H1 (cell line): Measurements from ENCODE around the gene RHOT1. TPM values are rescaled to one million over a fixed set of nuclear protein-coding genes. Genes with fewer than 3 reads are reported as not detected.
A peak's percentile ranks its signal among the peaks of the same experiment; 100 is the strongest.

Source experiments
- CTCF ChIA-PET: fragments of 300-600 bp; sonication (Branson Sonifier 250); formaldehyde crosslinking; loops from one replicate; lab custom pipeline; 2021; ENCODE audit not compliant: partially characterized antibody; lab: Charles Lee
- POLR2A ChIA-PET: fragments of 300-600 bp; sonication (Branson Sonifier 250); formaldehyde crosslinking; loops from one replicate; lab custom pipeline; 2021; ENCODE audit warnings: inconsistent platforms; ENCODE audit not compliant: partially characterized antibody; lab: Charles Lee
- DNase-seq, 2 experiments: peaks; one replicate each; pipeline versions ENCODE4 v3.0.0 to v3.0.0-alpha.2; 2010 to 2022; ENCODE audit warnings: low spot score in 2 of 2, low read depth in 1 of 2, mixed read lengths in 1 of 2
- FAIRE-seq: peaks from 2 replicates; lab custom pipeline; 2011; peaks lifted over from hg19 to GRCh38; lab: Jason Lieb, UNC
- H2AFZ ChIP-seq: 2 replicates; pipeline ENCODE4 v1.8.1; 2012; ENCODE audit warnings: low read length, inconsistent platforms
- H2AK5ac ChIP-seq: 2 replicates; pipeline ENCODE4 v1.6.1; 2013; ENCODE audit warnings: low read depth, low read length
- H2BK120ac ChIP-seq: replicated peaks from 2 replicates; pipeline ENCODE3; 2013; ENCODE audit warnings: low read depth, low read length, inconsistent platforms
- H2BK12ac ChIP-seq: 2 replicates; pipeline ENCODE4 v1.6.1; 2013; ENCODE audit warnings: low read depth, low read length
- H2BK15ac ChIP-seq: 2 replicates; pipeline ENCODE4 v1.6.1; 2013; ENCODE audit warnings: low read length
- H2BK20ac ChIP-seq: 2 replicates; pipeline ENCODE4 v1.6.1; 2013; ENCODE audit warnings: low read length
- H2BK5ac ChIP-seq: 2 replicates; pipeline ENCODE4 v1.6.1; 2013; ENCODE audit warnings: low read depth, low read length
- H3K14ac ChIP-seq: 2 replicates; pipeline ENCODE4 v1.6.1; 2013; ENCODE audit warnings: inconsistent platforms; ENCODE audit not compliant: insufficient read length
- H3K18ac ChIP-seq: 2 replicates; pipeline ENCODE4 v1.6.1; 2013; ENCODE audit warnings: low read length; ENCODE audit errors: extremely low read depth
- H3K23ac ChIP-seq: 2 replicates; pipeline ENCODE4 v1.6.1; 2013; ENCODE audit warnings: inconsistent platforms; ENCODE audit not compliant: insufficient read length
- H3K23me2 ChIP-seq: 2 replicates; pipeline ENCODE4 v1.6.1; 2013; ENCODE audit warnings: low read depth, low read length
- H3K27ac ChIP-seq: 2 replicates; pipeline ENCODE4 v1.6.1; 2011; ENCODE audit warnings: low read depth, low read length, inconsistent platforms
- H3K27me3 ChIP-seq, 4 experiments: replicated peaks in 1 of 4; 1 replicate in 1 of 4; 2 replicates in 3 of 4; pipeline versions ENCODE4 v1.6.1 to v1.8.1; 2011 to 2013; ENCODE audit warnings: low read length in 3 of 4, mild to moderate bottlenecking in 3 of 4, inconsistent platforms in 2 of 4, mixed read lengths in 2 of 4, moderate library complexity in 1 of 4; ENCODE audit not compliant: control insufficient read depth in 3 of 4, insufficient read depth in 3 of 4; ENCODE audit errors: extremely low read depth in 1 of 4
- H3K36me3 ChIP-seq, 4 experiments: 2 replicates each; pipeline versions ENCODE4 v1.6.1 to v1.8.1; 2011 to 2013; ENCODE audit warnings: mild to moderate bottlenecking in 4 of 4, low read length in 3 of 4, moderate library complexity in 2 of 4, control low read depth in 1 of 4, inconsistent platforms in 1 of 4; ENCODE audit not compliant: insufficient read depth in 4 of 4, control insufficient read depth in 2 of 4
- H3K4ac ChIP-seq: replicated peaks from 2 replicates; pipeline ENCODE3; 2013; ENCODE audit warnings: low read length, low read depth, mixed read lengths, inconsistent platforms; ENCODE audit not compliant: insufficient read length
- H3K4me1 ChIP-seq, 4 experiments: replicated peaks in 1 of 4; 1 replicate in 1 of 4; 2 replicates in 3 of 4; pipeline versions ENCODE4 v1.6.1 to v1.8.1; 2011 to 2013; ENCODE audit warnings: low read length in 3 of 4, inconsistent platforms in 2 of 4, mixed read lengths in 1 of 4; ENCODE audit not compliant: insufficient read depth in 4 of 4, control insufficient read depth in 3 of 4
- H3K4me2 ChIP-seq, 2 experiments: 2 replicates each; pipeline versions ENCODE4 v1.6.1 to v1.8.1; 2011 to 2013; ENCODE audit warnings: low read depth in 2 of 2, low read length in 2 of 2, control low read depth in 1 of 2, inconsistent platforms in 1 of 2, mild to moderate bottlenecking in 1 of 2; ENCODE audit not compliant: insufficient read depth in 1 of 2
- H3K4me3 ChIP-seq, 4 experiments: fragments of 200-600, 300-600 bp in 1 of 4; sonication (generic), shearing (Covaris generic), sonication (Bioruptor Twin) in 1 of 4; 2 replicates each; pipeline versions ENCODE4 v1.5.1 to v1.8.1; 2011 to 2016; ENCODE audit warnings: low read length in 4 of 4, low read depth in 3 of 4, control low read depth in 2 of 4, inconsistent platforms in 2 of 4, mild to moderate bottlenecking in 2 of 4, mixed read lengths in 1 of 4, moderate library complexity in 1 of 4; ENCODE audit not compliant: insufficient read depth in 2 of 4; ENCODE audit errors: extremely low read depth in 1 of 4
- H3K56ac ChIP-seq: replicated peaks from 2 replicates; pipeline ENCODE3; 2013; ENCODE audit warnings: low read depth, mild to moderate bottlenecking, mixed read lengths, low read length, inconsistent platforms; ENCODE audit not compliant: insufficient read length
- H3K79me1 ChIP-seq: 2 replicates; pipeline ENCODE4 v1.6.1; 2013; ENCODE audit warnings: low read depth, low read length, control low read depth
- H3K79me2 ChIP-seq, 2 experiments: 2 replicates each; pipeline versions ENCODE4 v1.6.1 to v1.8.1; 2012 to 2013; ENCODE audit warnings: low read length in 2 of 2, mild to moderate bottlenecking in 2 of 2, inconsistent platforms in 1 of 2; ENCODE audit not compliant: insufficient read depth in 2 of 2, control insufficient read depth in 1 of 2
- H3K9ac ChIP-seq, 4 experiments: replicated peaks in 1 of 4; 1 replicate in 1 of 4; 2 replicates in 3 of 4; pipeline versions ENCODE4 v1.6.1 to v1.8.1; 2011 to 2013; ENCODE audit warnings: low read depth in 3 of 4, low read length in 3 of 4, control low read depth in 2 of 4, mild to moderate bottlenecking in 2 of 4, moderate library complexity in 2 of 4, inconsistent platforms in 1 of 4; ENCODE audit errors: extremely low read depth in 1 of 4
- H3K9me3 ChIP-seq, 2 experiments: 2 replicates each; pipeline versions ENCODE4 v1.6.1 to v1.8.1; 2012 to 2013; ENCODE audit warnings: mild to moderate bottlenecking in 2 of 2, moderate library complexity in 2 of 2, control low read depth in 1 of 2, inconsistent platforms in 1 of 2, low read depth in 1 of 2, low read length in 1 of 2, mixed read lengths in 1 of 2; ENCODE audit not compliant: insufficient read depth in 2 of 2
- H4K20me1 ChIP-seq, 2 experiments: replicated peaks in 1 of 2; 2 replicates each; pipeline versions ENCODE3 to v1.8.1; 2011 to 2013; ENCODE audit warnings: inconsistent platforms in 2 of 2, low read length in 2 of 2, mild to moderate bottlenecking in 1 of 2; ENCODE audit not compliant: insufficient read depth in 2 of 2, control insufficient read depth in 1 of 2
- H4K5ac ChIP-seq: 2 replicates; pipeline ENCODE4 v1.6.1; 2013; ENCODE audit warnings: low read length, low read depth, mixed read lengths, inconsistent platforms; ENCODE audit not compliant: insufficient read length
- H4K8ac ChIP-seq: 2 replicates; pipeline ENCODE4 v1.8.0; 2013; ENCODE audit warnings: mild to moderate bottlenecking, moderate library complexity, low read length, inconsistent platforms; ENCODE audit not compliant: insufficient read depth; ENCODE audit errors: extremely low read depth
- H4K91ac ChIP-seq: replicated peaks from 2 replicates; pipeline ENCODE3; 2013; ENCODE audit warnings: low read length, mixed read lengths, inconsistent platforms; ENCODE audit not compliant: insufficient read length
- CTBP2 ChIP-seq: IDR thresholded peaks from 2 replicates; pipeline ENCODE4 v1.7.0; 2011; ENCODE audit warnings: borderline replicate concordance, mild to moderate bottlenecking, moderate library complexity, mixed read lengths, low read length; ENCODE audit not compliant: insufficient read depth, insufficient read length
- EGR1 ChIP-seq: IDR thresholded peaks from 2 replicates; pipeline ENCODE4 v1.6.1; 2011; ENCODE audit warnings: low read depth, low read length, borderline replicate concordance
- EP300 ChIP-seq, 2 experiments: IDR thresholded peaks; 1 replicate in 1 of 2; 2 replicates in 1 of 2; pipeline ENCODE4 v1.6.1; 2011 to 2012; ENCODE audit warnings: low read depth in 2 of 2, low read length in 2 of 2, mild to moderate bottlenecking in 2 of 2, borderline replicate concordance in 1 of 2, inconsistent platforms in 1 of 2, moderate library complexity in 1 of 2
- GABPA ChIP-seq: IDR thresholded peaks from 2 replicates; pipeline ENCODE4 v1.6.1; 2011; ENCODE audit warnings: mild to moderate bottlenecking, low read length, moderate library complexity, borderline replicate concordance; ENCODE audit not compliant: insufficient read depth
- KDM4A ChIP-seq: IDR thresholded peaks from one replicate; pipeline ENCODE4 v1.7.1; 2012; ENCODE audit warnings: low read depth, mild to moderate bottlenecking, moderate library complexity, low read length, inconsistent platforms; ENCODE audit not compliant: severe bottlenecking
- NANOG ChIP-seq: IDR thresholded peaks from 2 replicates; pipeline ENCODE4 v1.6.1; 2011; ENCODE audit warnings: low read length, low read depth, mild to moderate bottlenecking, inconsistent platforms; ENCODE audit not compliant: insufficient read depth, poor library complexity, severe bottlenecking
- POLR2AphosphoS5 ChIP-seq: IDR thresholded peaks from 2 replicates; pipeline ENCODE4 v1.6.1; 2011; ENCODE audit warnings: low read depth, low read length
- RBBP5 ChIP-seq: IDR thresholded peaks from 2 replicates; pipeline ENCODE4 v1.7.1; 2012; ENCODE audit warnings: low read depth, mild to moderate bottlenecking, inconsistent platforms, low read length, moderate library complexity, borderline replicate concordance
- SP2 ChIP-seq: IDR thresholded peaks from 2 replicates; pipeline ENCODE4 v1.6.1; 2012; ENCODE audit warnings: mild to moderate bottlenecking, low read length, inconsistent platforms
- SUZ12 ChIP-seq: fragments of 200-600 bp; sonication (generic); IDR thresholded peaks from 2 replicates; pipeline ENCODE4 v1.6.1; 2012; ENCODE audit warnings: mild to moderate bottlenecking, inconsistent platforms, low read length, moderate library complexity, mixed read lengths
- WGBS, 2 experiments: shearing (Covaris generic) in 1 of 2; methylation state at CpG; one replicate each; pipeline versions ENCODE4 v1.1.6 to v1.1.7; 2013 to 2015; ENCODE audit warnings: low lambda C conversion rate in 2 of 2, mixed read lengths in 2 of 2, inconsistent platforms in 1 of 2, low coverage in 1 of 2, missing lambda C conversion rate in 1 of 2; ENCODE audit not compliant: insufficient replicate concordance in 2 of 2, insufficient coverage in 1 of 2, insufficient read length in 1 of 2; ENCODE audit errors: extremely low coverage in 1 of 2, missing lambda C conversion rate in 1 of 2; 5-methylcytosine and 5-hydroxymethylcytosine counted together
- polyA plus RNA-seq, 7 experiments: library from polyadenylated mRNA; depleted of rRNA in 3 of 7; stranded (reverse) in 5 of 7; unstranded in 2 of 7; fragments of >200 nt in 5 of 7; fragments of 200-250 nt in 2 of 7; gene quantifications; 1 replicate in 5 of 7; 2 replicates in 1 of 7; 4 replicates in 1 of 7; pipeline versions ENCODE4 v1.2.1 to v1.2.3, GENCODE V29; 2011 to 2013; ENCODE audit warnings: missing spikeins in 2 of 7, mixed read lengths in 2 of 7
- total RNA-seq: library from RNA; stranded (reverse); fragmentation: NEBNext Ultra II Directional; extraction: Animal tissue kit (Norgen Biotek cat#: 25700); gene quantifications from 2 replicates; pipeline ENCODE4 v1.2.1, GENCODE V29; 2021

Gene RHOT1
- total and polyA plus RNA-seq, 2 of the 8 experiments (the other 6 are each of a cell fraction or from before 2014, with no cell fraction given), result 34.2 to 38.2 TPM

DNA sequence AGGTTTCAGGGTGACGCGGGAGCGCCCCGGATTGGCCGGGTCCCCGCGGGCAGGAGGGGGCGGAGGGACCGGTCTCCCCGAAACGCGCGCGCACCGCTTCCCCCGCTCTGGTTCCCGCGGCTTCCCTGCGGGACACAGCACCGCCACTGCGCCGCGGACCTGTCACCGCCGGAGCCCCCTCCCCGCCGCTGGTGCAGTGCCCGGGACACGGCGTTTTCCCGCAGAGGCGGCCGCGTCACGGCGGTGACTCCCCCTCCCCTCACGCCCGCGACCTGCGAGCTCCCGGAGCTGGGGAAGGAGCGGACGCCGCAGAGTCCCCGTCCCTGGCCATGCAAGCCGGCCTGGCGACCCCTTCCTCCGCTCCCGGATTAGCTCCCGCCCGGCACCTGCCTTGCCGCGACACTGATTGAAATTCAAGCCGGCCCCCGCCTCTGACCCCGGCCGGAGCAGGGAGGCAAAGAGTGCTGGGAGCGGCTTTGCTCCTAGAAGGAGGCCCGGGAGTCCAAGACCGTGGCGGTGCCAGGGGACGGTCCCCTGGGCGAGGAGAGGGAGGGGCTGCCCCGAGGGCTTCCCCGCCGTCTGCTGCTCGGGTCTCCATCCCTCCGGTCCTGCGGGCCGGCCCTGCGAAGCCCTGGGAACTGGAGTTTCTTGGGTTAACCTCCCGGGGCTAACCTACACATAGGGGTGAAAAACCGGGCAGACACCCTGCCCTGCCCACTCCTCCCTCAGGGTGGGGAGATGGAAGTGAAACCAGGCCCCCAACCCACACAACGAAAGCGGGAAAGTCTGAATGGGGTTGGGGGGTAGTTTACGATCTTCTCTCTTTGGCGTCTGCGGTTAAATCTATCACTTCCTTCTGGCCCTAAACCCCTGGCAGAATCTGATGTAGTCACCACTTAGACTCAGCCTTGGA lies 124.3 kb downstream of the RHOT1 start:
- Histone ChIP-seq H2BK5ac (no peak overlapping the region), H3K4me2 (peak overlapping the region; percentile 91 to 92), H3K9ac (peak overlapping the region in 1 of 4 experiments; percentile 8; a peak in 2 of 7 replicates), H3K4me3 (peak overlapping the region; percentile 42 to 87 (median 67)), H3K18ac (no peak overlapping the region; the same call in 1 of the 2 replicates), H3K79me1 (peaks cover 13% of the 10 kb centered on the region), H4K8ac (no peak overlapping the region; the same call in 1 of the 2 replicates), H3K14ac (no peak overlapping the region), H3K56ac (no peak overlapping the region), H2AFZ (no peak overlapping the region), H3K4ac (no peak overlapping the region), H2BK15ac (no peak overlapping the region), H3K23me2 (peaks cover 17% of the 10 kb centered on the region; the same call in 1 of the 2 replicates), H3K27me3 (peaks cover 0 to 34% (median 29%) of the 10 kb centered on the region in 4 experiments; a peak in 5 of 7 replicates), H4K5ac (no peak overlapping the region), H2BK20ac (no peak overlapping the region), H3K36me3 (no peaks in the 10 kb centered on the region), H2BK12ac (no peak overlapping the region), H3K79me2 (peaks cover 0 to 10% of the 10 kb centered on the region in 2 experiments; a peak in 1 of 4 replicates), H2AK5ac (no peak overlapping the region), H3K23ac (no peak overlapping the region), H3K4me1 (peaks cover 7 to 24% (median 16%) of the 10 kb centered on the region in 4 experiments), H2BK120ac (no peak overlapping the region), H4K91ac (no peak overlapping the region), H3K9me3 (no peaks in the 10 kb centered on the region), H3K27ac (no peak overlapping the region), H4K20me1 (peaks cover 0 to 1% of the 10 kb centered on the region in 2 experiments)
- POLR2A ChIA-PET, result interaction anchor here (0.7 to 2.4 kb wide), 6 partner anchors 8 to 63 kb away, joined by 3 to 13 read pairs (median 4); no protein-coding TSS in a partner anchor
- DNase-seq (peak in 1 of 2 experiments; percentile 85), FAIRE-seq (no peak)
- 1% methylated on average over 53 of the region's 78 CpGs; no CpG with 5 or more reads in 1 of the 2 experiments for WGBS, 2 experiments
- CTCF ChIA-PET, result interaction anchor here (0.8 to 6.5 kb wide), 7 partner anchors 12 to 54 kb away, joined by 3 to 61 read pairs (median 6); no protein-coding TSS in a partner anchor
- TF ChIP-seq SP2 (no peak), EP300 (IDR thresholded peaks at IDR 0.05; ENCODE audit: borderline replicate concordance in 1 of 2, low read depth in 2 of 2, low read length in 2 of 2) (no peak), GABPA (peak; percentile 43; the same call in 1 of the 2 replicates), CTBP2 (peak; percentile 93), SUZ12 (peak; percentile 71), RBBP5 (peak; percentile 79; the same call in 1 of the 2 replicates), KDM4A (peak; percentile 76), EGR1 (no peak), POLR2AphosphoS5 (no peak), NANOG (no peak)
